GM13977 (cell line): ENCODE measurements around the gene DPP10.

Source experiments
- DNase-seq: peaks from one replicate; pipeline ENCODE4 v3.0.0; 2012; ENCODE audit warnings: low spot score
- in situ Hi-C: fragments of 300-500 bp; cut with MboI; formaldehyde crosslinking; loops from one replicate; pipeline ENCODE4 v1.12.0; 2022; ENCODE audit warnings: low sequenced_read_pairs, low pct_unique_long_range_greater_than_20kb, mixed read lengths, inconsistent platforms; ENCODE audit not compliant: unreplicated experiment
- TF ChIP-seq, protein P1 (sequence below): IDR thresholded peaks from 2 replicates; pipeline ENCODE4 v1.5.1; 2012; ENCODE audit warnings: mild to moderate bottlenecking, control low read depth; ENCODE audit not compliant: insufficient read depth; ENCODE audit errors: extremely low read depth, missing control alignments

The DPP10 gene

DNA sequence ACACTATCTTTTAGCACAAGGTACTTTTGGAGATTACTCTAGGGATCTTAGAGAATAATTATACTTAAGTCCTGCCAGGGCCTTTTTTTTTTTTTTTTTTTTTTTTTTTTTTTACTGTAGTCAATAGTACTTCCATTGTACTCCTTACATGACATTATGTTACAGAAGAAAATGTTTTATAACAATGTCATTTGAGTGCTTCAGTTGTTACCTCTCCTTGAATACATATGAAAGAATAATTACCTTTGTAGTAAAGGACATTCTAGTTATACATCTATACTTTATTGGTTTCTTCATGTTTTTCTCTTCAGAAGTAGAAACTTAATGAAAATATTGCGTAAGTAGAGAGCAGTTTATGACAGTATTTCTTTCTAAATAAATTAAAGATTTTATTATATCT is 834.9 kb downstream of the DPP10 start:
- TF ChIP-seq, protein P1, sequence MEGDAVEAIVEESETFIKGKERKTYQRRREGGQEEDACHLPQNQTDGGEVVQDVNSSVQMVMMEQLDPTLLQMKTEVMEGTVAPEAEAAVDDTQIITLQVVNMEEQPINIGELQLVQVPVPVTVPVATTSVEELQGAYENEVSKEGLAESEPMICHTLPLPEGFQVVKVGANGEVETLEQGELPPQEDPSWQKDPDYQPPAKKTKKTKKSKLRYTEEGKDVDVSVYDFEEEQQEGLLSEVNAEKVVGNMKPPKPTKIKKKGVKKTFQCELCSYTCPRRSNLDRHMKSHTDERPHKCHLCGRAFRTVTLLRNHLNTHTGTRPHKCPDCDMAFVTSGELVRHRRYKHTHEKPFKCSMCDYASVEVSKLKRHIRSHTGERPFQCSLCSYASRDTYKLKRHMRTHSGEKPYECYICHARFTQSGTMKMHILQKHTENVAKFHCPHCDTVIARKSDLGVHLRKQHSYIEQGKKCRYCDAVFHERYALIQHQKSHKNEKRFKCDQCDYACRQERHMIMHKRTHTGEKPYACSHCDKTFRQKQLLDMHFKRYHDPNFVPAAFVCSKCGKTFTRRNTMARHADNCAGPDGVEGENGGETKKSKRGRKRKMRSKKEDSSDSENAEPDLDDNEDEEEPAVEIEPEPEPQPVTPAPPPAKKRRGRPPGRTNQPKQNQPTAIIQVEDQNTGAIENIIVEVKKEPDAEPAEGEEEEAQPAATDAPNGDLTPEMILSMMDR = no peak
- in situ Hi-C loops = no loop called here

GRCh38 chr2:115285416-115285815 is 843.0 kb downstream of the DPP10 start:
- TF ChIP-seq, protein P1 = no peak
- no peak for DNase-seq
- in situ Hi-C loops = no loop called here

More for the DNA sequence above, 834.9 kb downstream of the DPP10 start:
- no peak for DNase-seq

DNA sequence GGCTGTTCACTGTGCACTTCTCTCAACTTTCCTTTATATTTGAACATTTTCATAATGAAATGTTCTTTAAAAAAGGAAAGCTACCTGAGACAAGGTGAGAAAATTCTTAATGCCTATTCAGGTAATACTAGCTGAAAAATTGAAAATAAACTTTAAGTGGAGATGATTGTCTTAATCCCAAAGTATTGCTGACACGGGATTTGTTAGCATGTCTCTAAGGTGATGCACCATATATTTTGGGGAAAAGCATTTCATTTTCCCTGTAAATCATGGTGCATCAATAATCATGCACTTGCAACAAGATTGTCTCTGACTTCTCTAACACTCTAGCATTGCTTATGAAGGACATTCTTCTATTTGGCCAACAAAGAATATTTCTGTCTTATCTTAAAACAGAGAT is 848.0 kb downstream of the DPP10 start:
- in situ Hi-C loops = no loop called here
- DNase-seq = no peak
- TF ChIP-seq, protein P1 = no peak

- in situ Hi-C loops = no loop called here
These were observed 850.3 kb downstream of the DPP10 start for GRCh38 chr2:115292742-115293141.

DNA sequence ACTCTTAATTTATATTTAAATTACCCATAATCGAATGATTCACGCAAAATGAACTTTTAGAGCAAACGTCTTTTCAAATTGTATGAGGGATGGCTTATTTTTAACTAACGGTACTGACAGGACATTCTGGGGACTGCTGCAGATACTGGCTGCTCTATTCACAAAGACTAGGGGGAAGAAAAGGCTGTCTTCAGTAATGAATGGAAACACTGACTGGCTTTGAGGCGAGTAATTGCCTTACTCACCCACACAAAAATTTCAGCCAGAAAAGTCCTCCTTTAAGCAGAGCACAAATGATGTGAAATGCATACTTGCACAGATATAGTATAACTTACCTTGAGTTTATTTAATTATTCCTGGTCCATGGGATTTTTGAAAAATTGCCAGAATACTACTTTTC is 852.6 kb downstream of the DPP10 start:
- no peak for DNase-seq
- in situ Hi-C loops = no loop called here
- TF ChIP-seq, protein P1 = no peak

More at GRCh38 chr2:115292742-115293141, 850.3 kb downstream of the DPP10 start:
- TF ChIP-seq, protein P1 = no peak
- no peak for DNase-seq

GRCh38 chr2:115297056-115297455 is 854.6 kb downstream of the DPP10 start:
- no peak for DNase-seq
- TF ChIP-seq, protein P1 = no peak
- in situ Hi-C loops = no loop called here

GRCh38 chr2:115299199-115299598 is 856.8 kb downstream of the DPP10 start:
- in situ Hi-C loops = no loop called here
- DNase-seq = no peak
- TF ChIP-seq, protein P1 = no peak
